Transverse colon (tissue), 4 donors: ENCODE data around the gene OR3A1. TPM values are rescaled to one million over a fixed set of nuclear protein-coding genes. Genes with fewer than 3 reads are reported as not detected.
"Not testable (repeated sequence)": the region's sequence is repeated elsewhere in the genome, so short reads cannot be mapped to it uniquely, and the experiment has no call there.

Experiments used
- DNase-seq: peaks from one replicate; pipeline ENCODE4 v3.0.0-alpha.2; 2019
- H3K27ac ChIP-seq, 4 donors: fragments of 200-600 bp; sonication (generic); 2 replicates each; pipeline ENCODE4 v1.5.1; 2016 to 2018; ENCODE audit warnings: inconsistent platforms in 4 of 4
- H3K27me3 ChIP-seq: fragments of 200-600 bp; sonication (generic); 2 replicates; pipeline ENCODE4 v1.5.1; 2017; ENCODE audit warnings: inconsistent platforms
- H3K36me3 ChIP-seq, 4 donors: fragments of 200-600 bp; sonication (generic); 2 replicates each; pipeline ENCODE4 v1.5.1; 2017 to 2019; ENCODE audit warnings: inconsistent platforms in 4 of 4
- H3K4me1 ChIP-seq, 4 donors: fragments of 200-600 bp; sonication (generic); 2 replicates each; pipeline ENCODE4 v1.5.1; 2017 to 2020; ENCODE audit warnings: inconsistent platforms in 4 of 4
- H3K4me3 ChIP-seq, 4 donors: fragments of 200-600 bp; sonication (generic); 1 replicate in 1 of 4; 2 replicates in 3 of 4; pipeline versions ENCODE4 v1.5.1 to v1.6.1; 2017 to 2019; ENCODE audit warnings: inconsistent platforms in 4 of 4
- H3K9me3 ChIP-seq, 2 donors: fragments of 200-600 bp; sonication (generic); 2 replicates each; pipeline ENCODE4 v1.5.1; 2017 to 2019; ENCODE audit warnings: inconsistent platforms in 2 of 2
- CTCF ChIP-seq, 5 experiments: fragments of 200-600 bp in 3 of 5; fragments of 450-650 bp in 2 of 5; sonication (generic) in 3 of 5; IDR thresholded peaks; 1 replicate in 2 of 5; 2 replicates in 3 of 5; pipeline ENCODE4 v1.5.1; 2016 to 2017; ENCODE audit warnings: antibody characterized with exemption in 5 of 5, inconsistent platforms in 3 of 5, mild to moderate bottlenecking in 2 of 5, moderate library complexity in 1 of 5
- EP300 ChIP-seq: sonication (generic); formaldehyde crosslinking; IDR thresholded peaks from one replicate; pipeline ENCODE4 v1.6.1; 2017; ENCODE audit warnings: antibody characterized with exemption, low read depth
- POLR2A ChIP-seq: fragments of 450-650 bp; IDR thresholded peaks from one replicate; pipeline ENCODE4 v1.6.1; 2016; ENCODE audit warnings: antibody characterized with exemption, mild to moderate bottlenecking, moderate library complexity
- POLR2AphosphoS5 ChIP-seq, 3 donors: sonication (generic); formaldehyde crosslinking; IDR thresholded peaks; one replicate each; pipeline ENCODE4 v1.6.1; 2016; ENCODE audit warnings: antibody characterized with exemption in 3 of 3
- WGBS, 2 donors: methylation state at CpG; one replicate each; pipeline ENCODE4 v1.1.5; 2018; ENCODE audit warnings: low coverage in 1 of 2; 5-methylcytosine and 5-hydroxymethylcytosine counted together
- in situ Hi-C, 4 donors: fragments of 200-750 bp; cut with MboI; loops; one replicate each; pipeline versions ENCODE4 v1.15.0 to v1.15.1; 2017; ENCODE audit warnings: low sequenced_read_pairs in 3 of 4, low pct_ligation_motif_present in 1 of 4, low pct_unique_long_range_greater_than_20kb in 1 of 4
- intact Hi-C: fragments of 100-400 bp; cut with DNase I; formaldehyde crosslinking; loops from one replicate; pipeline ENCODE4 v1.15.1; 2023; ENCODE audit warnings: low total_unique reads
- total RNA-seq, 4 donors: library from RNA; depleted of rRNA; stranded (reverse); fragments of >200 nt; gene quantifications; one replicate each; pipeline ENCODE4 v1.1.0, GENCODE V29; 2016

The OR3A1 gene
- total RNA-seq, 4 donors from 2014 or later = not detected

GRCh38 chr17:3256575-3256974, 41.6 kb downstream of the OR3A1 start:
- Histone ChIP-seq H3K4me3 (no peak overlapping the region), H3K27ac (no peak overlapping the region), H3K27me3 (no peaks in the 10 kb centered on the region), H3K9me3 (no peaks in the 10 kb centered on the region), H3K36me3 (no peaks in the 10 kb centered on the region), H3K4me1 (no peaks in the 10 kb centered on the region)
- TF ChIP-seq POLR2AphosphoS5 (IDR thresholded peaks at IDR 0.05) (no peak), POLR2A (no peak), CTCF (IDR thresholded peaks at IDR 0.05) (no peak), EP300 (no peak)
- in situ Hi-C loops (no loop called here), intact Hi-C loops (no loop called here)
- WGBS, 2 donors = 89 to 95% methylated on average over 8 of the region's 8 CpGs
- DNase-seq = no peak

GRCh38 chr17:3249013-3249412, 49.1 kb downstream of the OR3A1 start:
- H3K4me1 ChIP-seq, H3K9me3 ChIP-seq, in situ Hi-C loops, H3K36me3 ChIP-seq, DNase-seq, H3K4me3 ChIP-seq, intact Hi-C loops, H3K27me3 ChIP-seq, H3K27ac ChIP-seq: not testable (repeated sequence)
- WGBS, 2 donors = 100% methylated on average over 1 of the region's 2 CpGs; no CpG with 5 or more reads in 1 of the 2 donors

- H3K36me3 ChIP-seq, H3K27ac ChIP-seq, H3K4me3 ChIP-seq, DNase-seq, in situ Hi-C loops, intact Hi-C loops, H3K4me1 ChIP-seq, H3K27me3 ChIP-seq, H3K9me3 ChIP-seq: not testable (repeated sequence)
- 30 to 40% methylated on average over 1 of the region's 1 CpG for WGBS, 2 donors
These were observed 53.3 kb downstream of the OR3A1 start for GRCh38 chr17:3244841-3245240.

GRCh38 chr17:3241044-3241443, 57.1 kb downstream of the OR3A1 start:
- intact Hi-C loops, H3K27me3 ChIP-seq, in situ Hi-C loops, H3K4me1 ChIP-seq, H3K36me3 ChIP-seq, H3K9me3 ChIP-seq, H3K27ac ChIP-seq, DNase-seq, H3K4me3 ChIP-seq: not testable (repeated sequence)
- 96% methylated on average over 1 of the region's 1 CpG; no CpG with 5 or more reads in 1 of the 2 donors for WGBS, 2 donors

Other genes with a start within 250 kb of the OR3A1 start
- not detected for gene OR1D5, start 234.8 kb downstream of the OR3A1 start, total RNA-seq
- gene OR1D2, start 193.9 kb downstream of the OR3A1 start, total RNA-seq = not detected
- gene OR1G1, start 170.8 kb downstream of the OR3A1 start, total RNA-seq = not detected
- not detected for gene OR1A2, start 100.8 kb downstream of the OR3A1 start, total RNA-seq
- gene OR1A1, start 90.7 kb downstream of the OR3A1 start, total RNA-seq = not detected
- gene OR3A2, start 87.9 kb upstream of the OR3A1 start, total RNA-seq = not detected
- not detected for gene OR1E1, start 100.0 kb upstream of the OR3A1 start, total RNA-seq
- gene OR3A3, start 113.0 kb upstream of the OR3A1 start, total RNA-seq = not detected
- not detected for gene OR1E2, start 135.5 kb upstream of the OR3A1 start, total RNA-seq
- not detected for gene SPATA22, start 173.5 kb upstream of the OR3A1 start, total RNA-seq
- gene ASPA, start 177.6 kb upstream of the OR3A1 start, total RNA-seq = 1 to 10 TPM in 3 of 4 donors, under 1 TPM in 1; 1.00 to 5.2 (median 2.9) TPM